Measurements from ENCODE around the gene R3HDM1.
"Not testable (repeated sequence)": the region's sequence is repeated elsewhere in the genome, so short reads cannot be mapped to it uniquely, and the experiment has no call there.

The R3HDM1 gene

DNA sequence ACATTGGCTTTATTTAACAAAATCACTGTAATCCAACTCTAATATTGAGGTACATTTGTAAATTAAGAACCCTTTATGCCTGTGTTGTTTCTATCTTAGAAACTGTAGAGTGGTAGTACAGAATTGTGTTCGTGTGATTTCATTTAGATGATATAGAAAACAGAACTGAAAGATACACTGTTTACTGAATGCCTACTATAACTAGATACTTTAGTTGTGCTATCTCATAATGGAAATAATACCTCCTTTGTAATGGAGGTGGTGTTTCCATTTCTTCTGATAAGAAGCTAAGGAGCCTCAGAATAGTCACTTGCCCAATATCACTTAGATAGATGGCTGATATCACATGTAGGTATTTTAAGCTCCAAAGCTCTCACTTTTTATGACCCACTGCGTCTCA lies 147.8 kb downstream of the R3HDM1 start:
- no peaks in the 10 kb centered on the region for H3K9me3 ChIP-seq (ENCODE audit: control insufficient read depth in 1 of 2, low read length in 2 of 2)

DNA sequence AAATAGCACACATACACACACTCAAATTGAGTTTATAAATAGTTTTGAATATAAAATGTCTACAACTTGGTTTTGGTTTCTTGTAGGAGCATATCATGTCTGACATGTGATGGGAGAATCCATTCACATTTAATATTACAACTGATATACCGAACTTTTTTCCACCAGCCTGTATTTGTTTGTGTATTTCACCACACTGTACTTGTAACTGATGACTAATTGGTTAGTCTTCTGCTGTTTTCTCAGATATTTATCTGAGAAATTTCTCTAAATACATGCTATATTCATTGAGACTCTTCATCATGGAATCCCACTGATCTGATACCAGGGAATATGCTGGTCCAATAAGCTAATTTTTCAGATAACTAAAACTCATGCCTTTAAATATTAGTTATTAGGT lies 154.1 kb downstream of the R3HDM1 start:
- H3K27ac ChIP-seq (ENCODE audit: low read length) = no peak overlapping the region
- H3K36me3 ChIP-seq (ENCODE audit: control insufficient read depth in 1 of 2, insufficient read depth in 2 of 2, low read length in 2 of 2) = peaks cover 4 to 14% of the 10 kb centered on the region in 2 donors
- no peaks in the 10 kb centered on the region for H3K27me3 ChIP-seq (ENCODE audit: low read depth, low read length)
- no peaks in the 10 kb centered on the region for H3K9me3 ChIP-seq (ENCODE audit: control insufficient read depth in 1 of 2, low read length in 2 of 2)
- no peak overlapping the region for H3K4me3 ChIP-seq (ENCODE audit: low read depth in 1 of 2, low read length in 2 of 2)
- no peaks in the 10 kb centered on the region for H3K4me1 ChIP-seq (ENCODE audit: control insufficient read depth in 1 of 2, insufficient read depth in 2 of 2, low read length in 2 of 2)

More for the DNA sequence above, 147.8 kb downstream of the R3HDM1 start:
- no peaks in the 10 kb centered on the region for H3K4me1 ChIP-seq (ENCODE audit: control insufficient read depth in 1 of 2, insufficient read depth in 2 of 2, low read length in 2 of 2)
- no peak overlapping the region for H3K4me3 ChIP-seq (ENCODE audit: low read depth in 1 of 2, low read length in 2 of 2)
- no peaks in the 10 kb centered on the region for H3K27me3 ChIP-seq (ENCODE audit: low read depth, low read length)
- H3K27ac ChIP-seq (ENCODE audit: low read length) = no peak overlapping the region
- peaks cover 4 to 26% of the 10 kb centered on the region in 2 donors for H3K36me3 ChIP-seq (ENCODE audit: control insufficient read depth in 1 of 2, insufficient read depth in 2 of 2, low read length in 2 of 2)

DNA sequence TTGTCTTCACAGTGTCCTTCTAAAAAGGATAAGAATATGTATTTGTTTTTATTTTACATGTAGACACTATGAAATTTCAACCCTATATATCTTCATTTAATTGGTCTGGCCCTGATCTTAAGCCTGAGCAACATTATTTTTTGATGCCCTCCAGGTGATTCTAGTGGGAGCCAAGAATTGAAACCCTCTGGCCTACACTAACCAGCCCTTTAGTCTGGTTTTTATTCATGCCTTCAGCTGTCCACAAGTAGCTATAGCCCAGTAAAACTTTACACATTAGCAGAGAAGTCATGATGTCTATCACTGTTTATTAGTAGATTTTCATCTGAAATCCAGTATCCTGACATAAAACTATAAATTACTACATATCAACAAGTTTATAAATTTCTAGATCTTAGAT lies 157.7 kb downstream of the R3HDM1 start:
- H3K4me3 ChIP-seq (ENCODE audit: low read depth in 1 of 2, low read length in 2 of 2) = no peak overlapping the region
- H3K27me3 ChIP-seq (ENCODE audit: low read depth, low read length) = no peaks in the 10 kb centered on the region
- no peaks in the 10 kb centered on the region for H3K9me3 ChIP-seq (ENCODE audit: control insufficient read depth in 1 of 2, low read length in 2 of 2)
- H3K36me3 ChIP-seq (ENCODE audit: control insufficient read depth in 1 of 2, insufficient read depth in 2 of 2, low read length in 2 of 2) = peaks cover 0 to 8% of the 10 kb centered on the region in 2 donors
- no peak overlapping the region for H3K27ac ChIP-seq (ENCODE audit: low read length)
- H3K4me1 ChIP-seq (ENCODE audit: control insufficient read depth in 1 of 2, insufficient read depth in 2 of 2, low read length in 2 of 2) = no peaks in the 10 kb centered on the region

DNA sequence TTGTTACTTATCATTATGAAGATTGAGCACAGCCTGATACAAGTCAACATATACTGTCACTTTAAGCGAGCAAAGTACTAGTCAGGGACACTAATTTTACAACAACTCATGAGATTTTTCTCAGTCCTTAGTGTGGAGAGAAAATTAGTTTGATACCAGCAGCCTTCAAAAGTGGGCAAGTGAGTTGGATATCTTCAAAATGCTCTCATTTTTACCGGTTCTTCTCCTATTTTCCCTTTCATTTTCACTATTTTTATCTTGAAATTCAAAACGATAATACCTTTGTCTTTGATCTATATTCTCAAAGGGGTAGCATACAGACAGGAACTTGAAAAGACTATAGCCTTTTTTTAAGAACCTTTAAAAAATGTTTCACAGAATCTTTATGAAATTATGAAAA lies 158.4 kb downstream of the R3HDM1 start:
- H3K27ac ChIP-seq (ENCODE audit: low read length) = no peak overlapping the region
- H3K4me1 ChIP-seq (ENCODE audit: control insufficient read depth in 1 of 2, insufficient read depth in 2 of 2, low read length in 2 of 2) = no peaks in the 10 kb centered on the region
- H3K27me3 ChIP-seq (ENCODE audit: low read depth, low read length) = no peaks in the 10 kb centered on the region
- H3K4me3 ChIP-seq (ENCODE audit: low read depth in 1 of 2, low read length in 2 of 2) = no peak overlapping the region
- peaks cover 0 to 2% of the 10 kb centered on the region in 2 donors for H3K36me3 ChIP-seq (ENCODE audit: control insufficient read depth in 1 of 2, insufficient read depth in 2 of 2, low read length in 2 of 2)
- no peaks in the 10 kb centered on the region for H3K9me3 ChIP-seq (ENCODE audit: control insufficient read depth in 1 of 2, low read length in 2 of 2)

DNA sequence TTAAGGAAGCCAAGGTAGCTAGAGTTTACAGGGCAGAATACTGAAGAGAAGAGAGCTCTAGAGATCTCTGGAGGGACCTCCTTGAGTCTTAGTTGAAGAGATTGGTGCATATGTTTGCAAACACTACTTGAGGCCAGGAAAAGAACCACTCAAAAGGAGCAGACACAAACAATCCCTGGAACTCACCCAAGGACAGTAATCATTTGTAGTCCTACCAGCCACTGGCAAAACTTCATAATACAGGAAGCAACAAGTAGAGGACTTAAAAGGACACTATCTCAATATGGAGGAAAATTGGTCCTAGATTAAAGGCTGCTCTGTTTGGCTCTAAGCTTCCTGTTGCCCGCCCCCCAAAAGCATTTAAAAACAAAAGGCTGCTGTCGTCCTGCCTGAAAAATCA lies 163.4 kb downstream of the R3HDM1 start:
- no peaks in the 10 kb centered on the region for H3K36me3 ChIP-seq (ENCODE audit: control insufficient read depth in 1 of 2, insufficient read depth in 2 of 2, low read length in 2 of 2)
- H3K27ac ChIP-seq (ENCODE audit: low read length) = no peak overlapping the region
- H3K4me1 ChIP-seq (ENCODE audit: control insufficient read depth in 1 of 2, insufficient read depth in 2 of 2, low read length in 2 of 2) = no peaks in the 10 kb centered on the region

DNA sequence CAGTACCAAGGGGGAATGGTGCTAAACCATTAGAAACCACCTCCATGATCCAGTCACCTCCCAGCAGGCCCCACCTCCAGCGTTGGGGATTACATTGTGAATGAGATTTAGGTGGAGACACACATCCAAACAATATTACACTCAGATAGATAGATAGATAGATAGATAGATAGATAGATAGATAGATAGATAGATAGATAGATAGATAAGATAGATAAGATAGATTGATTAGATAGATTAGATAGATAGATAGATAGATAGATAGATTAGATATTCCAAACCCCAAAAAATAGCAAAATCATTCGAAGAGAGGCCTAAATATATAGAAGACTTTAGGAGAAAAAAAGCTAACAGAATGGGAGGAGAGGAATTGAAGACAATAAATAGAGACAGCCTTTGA lies 167.6 kb downstream of the R3HDM1 start:
- Histone ChIP-seq H3K9me3 (ENCODE audit: control insufficient read depth in 1 of 2, low read length in 2 of 2) (no peaks in the 10 kb centered on the region), H3K36me3 (ENCODE audit: control insufficient read depth in 1 of 2, insufficient read depth in 2 of 2, low read length in 2 of 2) (no peaks in the 10 kb centered on the region)

More for the DNA sequence above, 163.4 kb downstream of the R3HDM1 start:
- H3K9me3 ChIP-seq (ENCODE audit: control insufficient read depth in 1 of 2, low read length in 2 of 2) = no peaks in the 10 kb centered on the region
- no peaks in the 10 kb centered on the region for H3K27me3 ChIP-seq (ENCODE audit: low read depth, low read length)
- no peak overlapping the region for H3K4me3 ChIP-seq (ENCODE audit: low read depth in 1 of 2, low read length in 2 of 2)

DNA sequence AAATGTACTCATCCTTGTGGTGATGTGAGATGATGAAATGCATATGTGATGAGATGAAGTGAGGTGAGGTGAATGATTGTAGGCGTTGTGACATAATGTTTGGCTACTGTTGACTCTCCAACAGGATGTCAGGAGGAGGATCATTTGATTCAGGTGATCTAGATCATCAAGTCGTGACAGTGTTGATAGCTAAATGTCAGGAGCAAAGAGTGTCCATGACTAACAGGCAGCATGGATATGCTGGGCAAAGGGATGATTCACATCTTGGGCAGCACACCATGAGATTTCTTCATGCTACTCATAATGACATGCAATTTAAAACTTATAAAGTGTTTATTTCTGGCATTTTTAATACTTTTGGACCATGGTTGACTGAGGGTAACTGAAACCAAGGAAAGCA lies 170.2 kb downstream of the R3HDM1 start:
- Histone ChIP-seq H3K4me1 (ENCODE audit: control insufficient read depth in 1 of 2, insufficient read depth in 2 of 2, low read length in 2 of 2) (no peaks in the 10 kb centered on the region), H3K9me3 (ENCODE audit: control insufficient read depth in 1 of 2, low read length in 2 of 2) (no peaks in the 10 kb centered on the region), H3K4me3 (ENCODE audit: low read depth in 1 of 2, low read length in 2 of 2) (no peak overlapping the region), H3K27me3 (ENCODE audit: low read depth, low read length) (no peaks in the 10 kb centered on the region), H3K36me3 (ENCODE audit: control insufficient read depth in 1 of 2, insufficient read depth in 2 of 2, low read length in 2 of 2) (no peaks in the 10 kb centered on the region), H3K27ac (ENCODE audit: low read length) (no peak overlapping the region)

More for the DNA sequence above, 167.6 kb downstream of the R3HDM1 start:
- H3K4me3 ChIP-seq (ENCODE audit: low read depth in 1 of 2, low read length in 2 of 2) = no peak overlapping the region
- H3K27me3 ChIP-seq (ENCODE audit: low read depth, low read length) = no peaks in the 10 kb centered on the region
- H3K4me1 ChIP-seq (ENCODE audit: control insufficient read depth in 1 of 2, insufficient read depth in 2 of 2, low read length in 2 of 2) = no peaks in the 10 kb centered on the region
- H3K27ac ChIP-seq (ENCODE audit: low read length) = no peak overlapping the region

DNA sequence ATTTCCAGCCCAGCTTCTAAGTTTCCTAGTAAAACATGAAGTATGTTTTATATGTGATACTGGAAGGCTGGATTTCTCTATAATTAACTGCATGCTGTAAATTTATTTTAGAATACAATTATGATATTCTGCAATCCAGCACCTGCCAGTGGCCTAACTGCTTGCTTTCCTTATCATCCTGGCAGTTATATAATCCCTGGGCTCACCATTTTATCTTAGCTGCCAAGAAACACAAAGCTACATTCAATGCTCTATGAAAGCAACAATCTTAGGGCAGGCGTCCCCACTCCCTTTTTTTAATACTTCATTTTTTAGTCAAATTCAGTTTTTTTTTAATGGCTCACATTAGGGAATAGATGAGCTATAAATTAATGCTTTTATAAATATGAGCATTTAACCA lies 172.0 kb downstream of the R3HDM1 start:
- no peaks in the 10 kb centered on the region for H3K4me1 ChIP-seq (ENCODE audit: control insufficient read depth in 1 of 2, insufficient read depth in 2 of 2, low read length in 2 of 2)
- no peak overlapping the region for H3K27ac ChIP-seq (ENCODE audit: low read length)
- no peaks in the 10 kb centered on the region for H3K9me3 ChIP-seq (ENCODE audit: control insufficient read depth in 1 of 2, low read length in 2 of 2)
- no peaks in the 10 kb centered on the region for H3K36me3 ChIP-seq (ENCODE audit: control insufficient read depth in 1 of 2, insufficient read depth in 2 of 2, low read length in 2 of 2)
- H3K27me3 ChIP-seq (ENCODE audit: low read depth, low read length) = no peaks in the 10 kb centered on the region
- H3K4me3 ChIP-seq (ENCODE audit: low read depth in 1 of 2, low read length in 2 of 2) = no peak overlapping the region

DNA sequence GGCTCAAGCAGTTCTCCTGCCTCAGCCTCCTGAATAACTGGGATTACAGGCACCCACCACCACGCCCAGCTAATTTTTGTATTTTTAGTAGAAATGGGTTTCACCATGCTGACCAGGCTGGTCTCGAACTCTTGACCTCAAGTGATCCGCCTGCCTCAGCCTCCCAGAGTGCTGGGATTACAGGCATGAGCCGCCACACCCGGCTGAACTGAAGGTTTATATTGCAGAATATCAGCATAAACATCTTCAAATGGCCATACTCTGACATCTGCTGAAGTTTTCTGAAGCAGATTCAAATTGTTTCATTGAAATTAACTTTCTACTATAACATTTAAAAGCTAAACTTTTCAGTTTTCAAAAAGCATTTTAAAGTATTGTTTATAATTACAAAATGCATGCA lies 172.8 kb downstream of the R3HDM1 start:
- H3K27ac ChIP-seq (ENCODE audit: low read length); H3K36me3 ChIP-seq (ENCODE audit: control insufficient read depth in 1 of 2, insufficient read depth in 2 of 2, low read length in 2 of 2); H3K4me3 ChIP-seq (ENCODE audit: low read depth in 1 of 2, low read length in 2 of 2); H3K27me3 ChIP-seq (ENCODE audit: low read depth, low read length); H3K4me1 ChIP-seq (ENCODE audit: control insufficient read depth in 1 of 2, insufficient read depth in 2 of 2, low read length in 2 of 2); H3K9me3 ChIP-seq (ENCODE audit: control insufficient read depth in 1 of 2, low read length in 2 of 2): not testable (repeated sequence)

DNA sequence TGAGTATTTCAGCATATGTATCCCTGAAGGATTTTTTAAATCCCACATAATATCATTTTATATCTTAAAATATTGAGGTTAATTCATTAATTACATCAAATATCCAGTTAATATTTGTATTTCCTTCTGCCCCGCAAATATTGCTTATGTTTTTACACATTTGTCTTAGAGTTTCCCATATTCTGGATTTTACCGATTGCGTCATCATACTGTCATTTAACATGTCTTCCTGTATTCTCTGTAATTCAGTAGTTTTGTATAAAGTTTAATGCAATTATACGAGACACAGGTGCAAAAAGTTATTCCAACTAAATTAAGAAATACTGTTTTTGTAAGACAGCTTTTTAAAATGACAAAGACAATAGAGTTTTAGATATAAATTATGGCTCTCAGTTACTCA lies 176.9 kb downstream of the R3HDM1 start:
- Histone ChIP-seq H3K4me3 (ENCODE audit: low read depth in 1 of 2, low read length in 2 of 2) (no peak overlapping the region), H3K27ac (ENCODE audit: low read length) (no peak overlapping the region), H3K27me3 (ENCODE audit: low read depth, low read length) (no peaks in the 10 kb centered on the region), H3K36me3 (ENCODE audit: control insufficient read depth in 1 of 2, insufficient read depth in 2 of 2, low read length in 2 of 2) (no peaks in the 10 kb centered on the region), H3K4me1 (ENCODE audit: control insufficient read depth in 1 of 2, insufficient read depth in 2 of 2, low read length in 2 of 2) (no peaks in the 10 kb centered on the region), H3K9me3 (ENCODE audit: control insufficient read depth in 1 of 2, low read length in 2 of 2) (no peaks in the 10 kb centered on the region)

DNA sequence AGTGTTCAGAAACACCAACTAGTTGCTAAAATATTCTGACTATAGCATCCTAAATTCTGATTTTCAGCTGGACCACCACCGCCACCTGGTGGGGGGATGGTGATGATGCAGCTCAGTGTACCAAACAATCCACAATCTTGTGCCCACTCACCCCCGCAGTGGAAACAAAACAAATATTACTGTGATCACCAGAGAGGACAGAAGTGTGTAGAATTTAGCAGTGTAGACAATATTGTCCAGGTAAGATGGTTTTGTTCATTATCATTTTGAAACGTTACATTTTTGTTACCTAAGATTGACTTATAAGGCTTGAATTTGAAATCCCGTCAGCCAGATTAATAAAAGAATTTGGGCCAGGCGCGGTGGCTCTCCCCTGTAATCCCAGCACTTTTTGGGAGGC lies 178.7 kb downstream of the R3HDM1 start:
- Histone ChIP-seq H3K4me3 (ENCODE audit: low read depth in 1 of 2, low read length in 2 of 2) (no peak overlapping the region), H3K36me3 (ENCODE audit: control insufficient read depth in 1 of 2, insufficient read depth in 2 of 2, low read length in 2 of 2) (no peaks in the 10 kb centered on the region), H3K9me3 (ENCODE audit: control insufficient read depth in 1 of 2, low read length in 2 of 2) (no peaks in the 10 kb centered on the region), H3K27ac (ENCODE audit: low read length) (no peak overlapping the region), H3K4me1 (ENCODE audit: control insufficient read depth in 1 of 2, insufficient read depth in 2 of 2, low read length in 2 of 2) (no peaks in the 10 kb centered on the region), H3K27me3 (ENCODE audit: low read depth, low read length) (no peaks in the 10 kb centered on the region)

DNA sequence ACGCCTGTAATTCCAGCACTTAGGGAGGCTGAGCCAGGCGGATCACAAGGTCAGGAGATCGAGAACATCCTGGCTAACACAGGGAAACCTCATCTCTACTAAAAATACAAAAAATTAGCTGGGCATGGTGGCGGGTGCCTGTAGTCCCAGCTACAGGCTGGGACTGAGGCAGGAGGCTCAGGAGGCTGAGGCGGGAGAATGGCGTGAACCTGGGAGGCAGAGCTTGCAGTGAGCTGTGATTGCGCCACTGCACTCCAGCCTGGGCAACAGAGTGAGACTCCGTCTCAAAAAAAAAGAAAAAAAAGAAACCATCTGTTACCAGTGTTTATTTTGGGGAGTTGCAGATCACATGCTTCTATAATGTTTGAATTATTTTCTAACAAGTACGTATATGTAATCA lies 183.8 kb downstream of the R3HDM1 start:
- not testable (repeated sequence) for H3K4me3 ChIP-seq (ENCODE audit: low read depth in 1 of 2, low read length in 2 of 2); H3K27ac ChIP-seq (ENCODE audit: low read length); H3K4me1 ChIP-seq (ENCODE audit: control insufficient read depth in 1 of 2, insufficient read depth in 2 of 2, low read length in 2 of 2); H3K9me3 ChIP-seq (ENCODE audit: control insufficient read depth in 1 of 2, low read length in 2 of 2); H3K27me3 ChIP-seq (ENCODE audit: low read depth, low read length)
- peaks cover 4 to 28% of the 10 kb centered on the region in 2 donors for H3K36me3 ChIP-seq (ENCODE audit: control insufficient read depth in 1 of 2, insufficient read depth in 2 of 2, low read length in 2 of 2)
